Endometrial microvascular endothelial cells (primary cell): ENCODE results near the gene RALY. TPM values are rescaled to one million over a fixed set of nuclear protein-coding genes. Genes with fewer than 3 reads are reported as not detected.

ENCODE experiments used
- in situ Hi-C: cut with HindIII; loops from 2 replicates; pipeline ENCODE4 v1.10.0; 2017; ENCODE audit warnings: low sequenced_read_pairs, low pct_unique_long_range_greater_than_20kb; ENCODE audit errors: inconsistent ontology term
- total RNA-seq: library from RNA; depleted of rRNA; stranded (reverse); fragments of >200 nt; gene quantifications from one replicate; pipeline ENCODE4 v1.2.3, GENCODE V29; 2015; ENCODE audit errors: inconsistent ontology term

RALY gene
- total RNA-seq, 1 donor from 2014 or later: 145 TPM

GRCh38 chr20:33984182-33984719 is 9.5 kb upstream of the RALY start:
- in situ Hi-C loops: no loop called here

DNA sequence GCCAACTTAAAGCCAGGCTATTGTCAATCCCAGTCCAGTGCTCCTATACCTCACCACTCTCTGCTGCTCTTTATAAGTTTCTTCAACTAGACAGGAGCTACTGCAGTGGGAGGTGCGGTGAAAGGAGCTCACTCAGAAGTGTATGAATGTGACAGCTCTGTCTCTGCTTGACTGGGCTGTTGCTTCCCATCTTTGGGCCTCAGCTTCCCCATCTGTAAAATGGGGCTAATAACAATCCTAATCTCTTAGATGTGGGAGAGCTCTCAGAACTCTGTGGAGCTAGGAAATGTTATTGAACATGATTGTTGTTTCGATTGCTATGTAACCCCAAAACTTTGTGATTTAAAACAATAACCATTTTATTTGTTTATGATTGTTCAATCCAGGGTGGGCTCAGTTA is 8.4 kb upstream of the RALY start:
- in situ Hi-C loops: no loop called here

DNA sequence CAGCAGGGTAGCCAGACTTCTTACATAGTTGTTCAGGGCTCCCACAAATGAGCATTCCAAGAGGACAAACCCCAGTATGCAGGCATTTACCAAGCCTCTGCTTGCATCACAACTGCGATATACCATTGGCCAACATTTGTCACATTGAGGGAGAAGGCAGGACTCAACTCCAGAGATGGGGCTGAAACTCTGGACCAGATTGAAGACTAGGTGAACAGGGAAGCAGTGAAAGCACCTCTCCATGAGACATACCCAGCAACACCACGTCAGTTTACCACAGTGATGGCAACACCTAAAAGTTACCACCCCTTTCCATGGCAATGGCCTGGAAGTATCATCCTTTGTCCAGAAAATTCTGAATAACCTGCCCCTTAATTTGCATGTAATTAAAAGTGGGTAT is 7.9 kb upstream of the RALY start:
- in situ Hi-C loops: no loop called here

- in situ Hi-C loops: no loop called here
These were observed 7.0 kb upstream of the RALY start for GRCh38 chr20:33986560-33987216.

GRCh38 chr20:33990075-33990474 is 3.6 kb upstream of the RALY start:
- in situ Hi-C loops: no loop called here

DNA sequence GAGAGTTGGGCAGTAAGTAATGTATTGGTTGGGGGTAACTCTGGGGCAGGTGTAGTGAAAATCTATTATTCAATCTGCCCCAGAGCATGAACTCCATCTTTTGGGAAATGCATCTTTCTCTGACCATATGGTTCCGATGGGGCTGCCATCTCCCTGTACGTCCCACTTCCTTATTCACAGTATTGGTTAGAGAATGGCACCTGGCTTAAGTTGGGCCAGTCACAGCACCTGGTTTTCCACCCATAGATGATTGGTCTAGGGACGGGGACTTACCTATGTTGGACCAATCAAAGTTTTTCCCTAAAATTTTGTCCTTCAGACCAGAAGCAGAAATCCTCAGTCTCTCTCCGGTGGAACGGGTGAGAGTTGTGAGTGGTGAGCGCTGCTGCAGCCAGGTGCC is 2.2 kb upstream of the RALY start:
- in situ Hi-C loops: no loop called here

DNA sequence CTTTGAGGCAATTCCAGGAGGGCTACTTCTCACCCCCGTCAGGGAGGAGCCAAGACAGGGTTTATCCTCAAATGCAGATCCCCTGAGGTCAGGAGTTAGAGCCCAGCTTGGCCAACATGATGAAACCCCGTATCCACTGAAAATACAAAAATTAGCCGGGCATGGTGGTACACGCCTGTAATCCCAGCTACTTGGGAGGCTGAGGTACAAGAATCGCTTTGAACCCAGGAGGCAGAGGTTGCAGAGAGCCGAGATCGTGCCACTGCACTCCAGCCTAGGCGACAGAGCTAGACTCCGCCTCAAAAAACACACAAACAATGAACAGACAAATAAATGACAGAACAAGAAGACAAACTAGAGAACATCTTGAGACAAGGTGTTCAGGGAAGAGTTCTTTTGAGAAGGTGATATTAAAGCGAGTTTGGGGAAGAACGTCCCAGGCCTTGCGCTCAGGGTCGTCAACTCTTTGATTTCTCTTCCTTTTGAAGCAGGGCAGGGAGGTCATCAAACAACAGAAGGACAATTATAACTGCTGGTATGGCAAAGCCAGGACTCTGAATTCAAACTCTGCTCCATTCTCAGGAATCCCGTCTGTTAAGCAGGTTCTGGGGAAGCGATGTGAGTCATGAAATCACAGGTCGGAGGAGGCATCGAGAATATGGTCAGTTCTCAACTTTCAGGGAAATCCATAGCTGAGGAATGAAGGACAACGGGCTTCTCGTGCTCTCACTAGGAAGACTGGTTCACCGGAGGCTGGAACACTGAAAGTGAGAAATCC is 1.4 kb upstream of the RALY start:
- in situ Hi-C loops: no loop called here

DNA sequence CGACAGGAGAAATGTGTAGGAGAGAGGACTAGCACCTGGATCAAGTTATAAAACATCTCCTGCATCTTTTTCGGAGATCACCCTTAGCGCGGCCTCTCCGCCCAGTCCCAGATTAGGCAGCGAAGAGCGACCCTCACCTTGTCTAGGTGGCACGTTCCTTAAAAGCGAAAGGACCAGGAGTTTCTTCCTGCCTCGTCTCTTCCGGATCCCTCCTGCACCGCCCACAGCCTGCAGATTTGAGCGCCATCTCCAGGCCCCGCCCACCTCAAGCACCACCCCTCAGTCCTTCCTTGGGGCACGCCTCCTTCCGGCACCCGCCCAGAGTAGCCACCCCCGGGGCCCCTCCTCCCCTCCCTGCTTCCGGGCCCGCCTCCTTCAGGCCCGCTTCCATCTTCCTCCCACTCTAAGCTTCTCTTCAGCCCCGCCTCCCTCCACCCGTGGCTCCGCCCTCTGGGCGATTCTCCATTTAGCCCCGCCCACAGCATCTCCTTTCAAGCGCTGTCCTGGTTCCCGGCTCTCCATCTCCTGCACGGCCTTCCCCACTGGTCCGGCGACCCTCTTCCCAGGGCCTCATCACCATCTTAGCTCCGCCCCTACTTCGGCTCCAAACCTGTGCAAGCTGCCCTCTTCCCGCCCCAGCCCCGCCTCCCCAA is 662 bp upstream of the RALY start:
- in situ Hi-C loops: no loop called here

DNA sequence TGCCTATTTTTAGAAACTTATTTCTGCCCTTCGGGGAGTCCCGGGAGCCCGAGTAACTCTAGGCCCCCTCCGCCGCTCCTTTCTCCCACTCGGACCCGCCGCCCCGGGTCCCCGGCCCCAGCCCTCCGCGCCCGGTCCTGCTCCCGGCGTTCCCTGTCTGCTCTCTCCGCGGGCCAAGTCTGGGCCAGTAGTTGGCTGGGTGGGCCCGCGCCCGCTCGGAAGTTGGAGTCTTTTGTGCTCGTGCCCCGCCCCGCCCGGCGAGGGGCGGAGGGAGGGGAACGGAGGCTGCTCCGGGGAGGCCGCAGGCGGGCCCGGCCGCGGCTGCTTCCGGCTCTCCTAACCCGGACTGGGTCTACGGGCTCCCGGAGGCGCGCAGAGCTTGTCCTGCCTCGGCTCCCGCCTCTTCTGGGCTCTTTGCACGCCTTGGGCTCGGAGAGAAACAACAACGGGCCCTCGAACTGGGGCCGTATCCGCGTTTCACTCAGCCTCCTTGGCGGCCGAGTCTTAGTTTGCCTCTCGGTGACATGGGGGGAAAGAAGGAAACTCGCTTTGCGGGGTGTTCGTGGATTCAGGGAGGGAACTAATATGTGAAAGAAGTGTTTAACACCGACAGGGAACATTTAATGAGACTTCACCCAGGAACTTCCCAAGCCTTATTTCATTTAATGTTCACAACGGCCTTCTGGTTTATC is 657 bp downstream of the RALY start:
- in situ Hi-C loops: no loop called here

DNA sequence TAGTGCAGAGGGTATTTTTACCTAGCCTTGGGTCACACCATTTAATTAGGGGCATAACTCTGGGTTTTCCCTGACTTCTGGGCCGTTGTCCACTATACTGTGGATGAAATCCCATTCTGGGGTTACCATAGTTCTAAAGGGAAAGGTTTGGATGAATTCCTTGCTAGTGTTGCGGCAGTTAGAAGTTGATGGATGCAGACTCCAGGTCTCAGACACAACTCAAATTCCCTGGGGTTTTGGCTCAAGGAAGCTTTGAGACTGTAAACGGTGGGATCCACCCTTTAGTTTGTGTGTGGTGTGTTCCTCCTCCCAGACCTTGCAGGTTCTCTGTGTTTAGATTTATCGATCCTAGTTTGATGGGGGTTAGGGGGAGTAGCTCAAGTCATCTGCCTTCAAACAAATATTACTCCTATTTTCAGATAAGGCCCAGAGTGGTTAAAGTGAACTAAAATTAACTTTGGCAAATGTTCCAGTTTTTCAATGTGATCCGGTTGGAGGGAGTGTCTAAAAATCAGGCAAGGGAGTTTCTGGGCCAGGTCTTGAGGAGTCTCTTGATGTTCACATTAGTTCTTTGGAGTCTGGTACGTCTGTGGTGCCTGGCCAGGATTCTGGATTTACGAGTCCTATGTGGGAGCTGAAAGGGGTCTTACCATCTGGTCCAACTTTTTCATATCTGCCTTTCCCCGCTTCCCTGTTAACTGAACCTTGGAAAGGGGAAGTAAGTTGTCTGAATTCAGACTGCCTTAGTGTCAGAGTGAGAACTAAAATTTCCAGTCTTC is 1.5 kb downstream of the RALY start:
- in situ Hi-C loops: no loop called here

GRCh38 chr20:33999025-33999649 is 5.4 kb downstream of the RALY start:
- in situ Hi-C loops: no loop called here

DNA sequence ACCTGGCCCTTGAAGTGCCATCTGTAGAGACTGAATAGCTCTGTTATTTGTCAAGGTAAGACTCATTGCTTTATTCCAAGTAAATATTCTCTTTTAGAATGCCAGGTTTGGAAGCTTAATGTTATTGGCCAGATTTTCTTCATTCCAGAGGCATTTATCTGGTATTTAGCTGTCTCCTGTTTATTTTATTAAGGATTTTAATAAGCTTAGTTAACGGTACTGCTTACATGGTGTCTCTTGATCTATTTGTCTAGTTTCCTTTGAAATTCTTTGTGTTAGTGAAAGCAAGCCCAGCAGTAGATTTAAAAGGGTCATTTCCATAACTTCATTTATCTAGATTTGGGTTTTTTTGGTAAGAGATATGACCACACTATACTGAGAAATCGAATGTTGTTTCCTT is 7.7 kb downstream of the RALY start:
- in situ Hi-C loops: no loop called here

DNA sequence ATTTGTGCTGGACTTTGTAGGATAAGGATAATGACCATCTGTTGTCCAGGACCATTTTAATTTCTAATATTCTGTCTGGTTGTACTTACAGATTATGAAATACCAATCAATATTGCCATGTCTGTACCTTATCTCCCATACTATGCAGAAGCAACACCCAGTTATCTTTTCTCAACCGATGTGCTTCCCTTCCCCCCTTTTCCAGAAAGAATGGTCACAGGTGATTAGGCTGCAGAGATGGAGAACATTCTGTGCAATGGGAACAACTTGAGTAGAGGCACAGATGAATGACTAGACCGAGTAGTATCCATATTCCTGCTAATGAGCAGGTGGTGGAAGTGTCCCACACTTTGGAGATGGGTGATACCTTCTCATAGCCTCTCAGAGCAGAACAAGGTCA is 10.5 kb downstream of the RALY start:
- in situ Hi-C loops: no loop called here

DNA sequence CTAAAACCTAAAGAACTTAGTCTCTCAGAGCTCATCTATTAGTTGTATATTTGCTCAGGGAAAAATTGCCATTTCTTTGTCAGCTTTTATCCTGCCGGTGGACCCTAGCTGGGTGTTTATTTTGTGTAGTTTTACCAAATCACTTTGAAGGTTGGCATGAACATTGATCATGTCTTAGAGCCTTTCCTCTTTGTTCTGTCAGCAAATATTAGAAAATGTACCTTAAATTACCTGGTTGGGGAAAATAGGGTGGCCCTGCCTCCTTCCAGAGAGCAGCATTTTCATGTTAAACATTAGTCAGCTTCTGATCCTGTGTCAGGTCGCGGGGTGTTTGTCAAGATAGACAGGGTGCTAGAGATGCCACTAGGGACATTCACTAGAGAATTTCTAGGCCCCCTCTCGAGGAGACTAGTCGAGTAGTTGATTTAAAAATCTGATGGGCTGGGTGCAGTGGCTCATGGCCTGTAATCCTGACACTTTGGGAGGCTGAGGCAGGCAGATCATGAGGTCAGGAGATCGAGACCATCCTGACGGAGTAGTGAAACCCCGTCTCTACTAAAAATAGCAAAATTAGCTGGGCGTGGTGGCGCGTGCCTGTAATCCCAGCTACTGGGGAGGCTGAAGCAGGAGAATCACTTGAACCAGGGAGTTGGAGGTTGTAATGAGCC is 11.2 kb downstream of the RALY start:
- in situ Hi-C loops: no loop called here

GRCh38 chr20:34006619-34007018 is 12.9 kb downstream of the RALY start:
- in situ Hi-C loops: no loop called here

- in situ Hi-C loops: no loop called here
These were observed 14.8 kb downstream of the RALY start for GRCh38 chr20:34008477-34008876.

- in situ Hi-C loops: no loop called here
These were observed 16.8 kb downstream of the RALY start for GRCh38 chr20:34010405-34010931.
